Measurements from ENCODE around the gene OLFM3.

Gene OLFM3

DNA sequence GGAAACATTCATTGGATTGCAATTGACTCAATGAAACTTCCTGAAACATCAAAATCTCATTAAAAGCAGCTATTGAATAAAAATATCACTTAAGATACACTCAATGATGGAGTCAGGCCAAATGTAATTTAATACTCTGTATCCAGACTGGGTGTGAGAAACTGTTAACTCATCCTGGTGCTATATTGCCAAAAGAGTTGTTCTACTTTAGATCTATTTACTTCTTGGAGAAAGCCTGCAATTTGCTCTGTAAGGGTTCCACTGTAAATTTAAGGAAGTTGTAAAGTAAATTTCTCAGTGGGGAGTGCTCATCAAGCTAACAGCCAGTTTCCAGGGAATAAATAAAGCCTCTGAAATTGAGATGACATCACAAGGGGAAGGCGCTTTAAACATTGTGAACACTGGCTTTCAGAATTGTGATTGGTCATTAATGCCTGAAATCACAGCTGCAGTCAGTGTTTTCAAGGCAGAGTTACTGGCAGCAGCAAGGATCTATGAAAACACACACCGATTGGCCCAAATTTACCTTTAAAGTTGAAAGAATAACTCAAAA, 91.4 kb downstream of the OLFM3 start:
- TF ChIP-seq ZFX (IDR thresholded peaks at IDR 0.05) = no peak
- TF ChIP-seq CTCF (conservative IDR thresholded peaks at IDR 0.05) = no peak

DNA sequence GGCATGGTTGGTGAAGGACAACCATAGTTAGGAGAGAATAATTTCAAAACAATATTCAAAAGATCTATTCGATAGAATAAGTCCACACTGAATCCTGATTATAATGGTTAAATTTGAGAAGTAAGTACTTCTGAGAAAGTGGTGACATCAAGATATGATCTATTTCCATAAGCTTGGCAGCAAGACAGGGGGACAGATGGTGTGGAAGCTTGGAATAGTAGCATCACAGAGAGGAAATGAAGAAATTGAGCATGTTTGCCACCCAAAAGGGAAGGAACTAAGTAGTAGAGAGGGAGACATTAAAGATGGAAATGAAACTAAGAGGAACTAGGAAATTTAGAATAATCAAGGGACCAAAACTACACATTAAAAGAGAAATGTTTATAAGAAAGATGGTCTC, 94.5 kb downstream of the OLFM3 start:
- H3K27ac ChIP-seq = no peak overlapping the region
- no peak for TF ChIP-seq CTCF (conservative IDR thresholded peaks at IDR 0.05)
- TF ChIP-seq ZFX (IDR thresholded peaks at IDR 0.05) = no peak

More for the DNA sequence above, 91.4 kb downstream of the OLFM3 start:
- H3K27ac ChIP-seq = no peak overlapping the region

DNA sequence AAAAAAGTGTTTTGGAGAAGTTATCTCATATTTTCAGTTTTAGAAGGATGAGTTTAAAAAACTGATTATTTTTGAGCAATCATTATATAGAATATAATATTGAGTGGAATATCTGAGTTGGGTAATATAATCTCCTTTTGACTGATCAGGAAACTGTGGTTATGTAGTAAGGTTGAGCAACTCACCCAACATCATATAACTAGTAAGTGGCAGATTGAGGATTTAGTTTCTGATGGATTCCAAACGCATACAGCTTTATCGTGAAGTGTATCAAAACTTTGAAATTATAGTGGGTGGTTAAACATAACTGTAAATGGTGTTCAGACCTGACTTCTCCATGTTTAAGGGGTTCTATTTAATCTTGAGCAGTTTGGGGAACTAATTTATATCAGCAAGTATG, 98.6 kb downstream of the OLFM3 start:
- no peak for TF ChIP-seq ZFX (IDR thresholded peaks at IDR 0.05)
- no peak overlapping the region for H3K27ac ChIP-seq

DNA sequence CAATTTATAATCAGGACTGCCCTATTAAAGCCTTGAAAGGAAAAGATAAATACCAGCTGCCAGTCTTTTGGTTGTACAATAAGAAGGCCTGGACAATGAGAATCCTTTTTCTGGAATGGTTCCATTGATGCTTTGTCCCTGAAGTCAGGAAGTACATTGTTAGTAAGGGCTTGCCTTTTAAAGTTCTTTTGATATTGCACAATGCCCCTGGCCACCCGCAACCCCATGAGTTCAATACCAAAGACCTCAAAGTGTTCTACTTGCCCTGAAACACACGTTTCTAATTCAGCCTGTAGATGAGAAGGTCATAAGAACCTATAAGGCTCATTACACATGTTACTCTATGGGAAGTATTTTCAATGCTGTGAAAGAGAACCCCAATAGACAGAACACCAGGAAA, 112.1 kb downstream of the OLFM3 start:
- no peak for TF ChIP-seq ZFX (IDR thresholded peaks at IDR 0.05)
- no peak for TF ChIP-seq CTCF (conservative IDR thresholded peaks at IDR 0.05)
- H3K27ac ChIP-seq = no peak overlapping the region

DNA sequence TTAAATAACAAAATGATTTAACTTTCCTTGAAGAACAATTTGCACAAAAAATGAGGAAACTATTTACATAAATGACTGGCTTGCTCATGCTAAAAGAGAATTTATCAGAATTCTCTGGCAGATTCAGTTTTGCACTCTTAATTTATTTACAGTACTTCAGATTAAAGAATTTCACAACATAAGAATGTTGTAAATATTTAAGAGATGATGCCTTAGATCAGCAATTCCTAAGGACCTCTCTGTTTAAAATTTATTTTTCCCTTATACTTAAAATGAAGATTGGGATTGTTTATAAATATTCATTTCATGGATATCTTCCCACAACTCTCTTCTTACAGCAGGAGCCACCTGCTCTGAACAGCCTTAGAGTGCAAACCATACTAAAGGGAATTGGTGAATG, 120.8 kb downstream of the OLFM3 start:
- TF ChIP-seq ZFX (IDR thresholded peaks at IDR 0.05) (no peak), CTCF (conservative IDR thresholded peaks at IDR 0.05) (no peak)
- H3K27ac ChIP-seq = no peak overlapping the region

DNA sequence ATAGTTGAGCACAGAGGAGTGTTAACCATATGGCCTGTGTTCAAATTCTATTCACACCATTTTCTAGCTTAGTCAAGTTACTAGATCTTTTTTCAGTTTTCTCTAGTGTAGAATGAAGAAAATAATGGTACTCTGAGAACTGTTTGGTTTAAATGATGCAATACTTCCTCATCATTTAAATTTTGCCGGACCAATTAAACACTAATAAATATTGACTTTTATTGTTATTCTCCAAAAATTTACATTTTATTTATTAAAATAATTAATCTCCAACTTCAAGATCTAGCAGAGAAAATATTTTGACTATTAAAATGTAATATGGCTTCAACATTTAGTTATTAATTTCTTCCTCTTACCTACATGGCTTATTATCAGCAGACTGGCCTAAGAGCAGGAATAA, 123.1 kb downstream of the OLFM3 start:
- TF ChIP-seq ZFX (IDR thresholded peaks at IDR 0.05) (no peak), CTCF (conservative IDR thresholded peaks at IDR 0.05) (no peak)
- H3K27ac ChIP-seq = no peak overlapping the region

- H3K27ac ChIP-seq = no peak overlapping the region
These were observed 136.8 kb downstream of the OLFM3 start for GRCh38 chr1:101859941-101860340.

More at GRCh38 chr1:101859941-101860340, 136.8 kb downstream of the OLFM3 start:
- TF ChIP-seq ZFX (IDR thresholded peaks at IDR 0.05) (no peak), CTCF (conservative IDR thresholded peaks at IDR 0.05) (no peak)

Data from C4-2B (cell line).